Naive B cell (primary cell): ENCODE measurements around the gene MPZL3. TPM values are rescaled to one million over a fixed set of nuclear protein-coding genes. Genes with fewer than 3 reads are reported as not detected.
A peak's percentile ranks its signal among the peaks of the same experiment; 100 is the strongest.

Experiments used
- ATAC-seq, 2 donors: fragments of 150-1000 bp; cut with Tn5 transposase; 2 replicates each; pipeline ENCODE4 v1.10.0; 2021; ENCODE audit warnings: low read depth in 2 of 2, mild to moderate bottlenecking in 2 of 2, moderate library complexity in 2 of 2
- DNase-seq: peaks from one replicate; pipeline ENCODE4 v3.0.0; 2022
- H3K27ac Mint-ChIP-seq, 6 donors: one replicate each; pipeline ENCODE4 v1.8.0; 2020 to 2022; ENCODE audit warnings: mild to moderate bottlenecking in 6 of 6, mixed read lengths in 6 of 6, moderate library complexity in 5 of 6, inconsistent platforms in 2 of 6
- H3K27me3 Mint-ChIP-seq, 3 donors: one replicate each; pipeline ENCODE4 v1.8.0; 2021 to 2022; ENCODE audit warnings: mixed read lengths in 3 of 3, mild to moderate bottlenecking in 1 of 3
- H3K36me3 Mint-ChIP-seq, 2 donors: one replicate each; pipeline ENCODE4 v1.8.0; 2020 to 2022; ENCODE audit warnings: mixed read lengths in 2 of 2, inconsistent platforms in 1 of 2, mild to moderate bottlenecking in 1 of 2
- H3K4me1 Mint-ChIP-seq, 3 donors: one replicate each; pipeline ENCODE4 v1.8.0; 2020 to 2022; ENCODE audit warnings: mixed read lengths in 3 of 3, inconsistent platforms in 1 of 3, mild to moderate bottlenecking in 1 of 3, moderate library complexity in 1 of 3
- H3K4me3 Mint-ChIP-seq, 8 donors: one replicate each; pipeline ENCODE4 v1.8.0; 2020 to 2022; ENCODE audit warnings: mild to moderate bottlenecking in 8 of 8, mixed read lengths in 8 of 8, moderate library complexity in 8 of 8, inconsistent platforms in 2 of 8
- H3K9me3 Mint-ChIP-seq, 7 donors: one replicate each; pipeline ENCODE4 v1.8.0; 2020 to 2022; ENCODE audit warnings: mixed read lengths in 7 of 7, mild to moderate bottlenecking in 5 of 7, inconsistent platforms in 2 of 7, moderate library complexity in 1 of 7
- polyA plus RNA-seq, 6 donors: library from polyadenylated mRNA; unstranded; fragments of 300-500 nt; fragmentation: Illumina TruSeq; gene quantifications; one replicate each; pipeline ENCODE4 v1.2.3, GENCODE V29; 2021; ENCODE audit warnings: low read depth in 6 of 6

The MPZL3 gene
- polyA plus RNA-seq, 6 donors from 2014 or later = 0.89 to 3.2 (median 1.5) TPM

- Mint-ChIP-seq H3K4me3 (peak overlapping the region in 2 of 8 donors; percentile 58 to 81), H3K36me3 (no peaks in the 10 kb centered on the region), H3K4me1 (peaks cover 33 to 49% (median 44%) of the 10 kb centered on the region in 3 donors), H3K27ac (peak overlapping the region in 1 of 6 donors; percentile 17), H3K9me3 (no peaks in the 10 kb centered on the region), H3K27me3 (peaks cover 17 to 39% (median 24%) of the 10 kb centered on the region in 3 donors)
- DNase-seq (no peak), ATAC-seq (no peak)
These were observed 28.6 kb downstream of the MPZL3 start for GRCh38 chr11:118223570-118223969.

GRCh38 chr11:118222437-118222836, 29.7 kb downstream of the MPZL3 start:
- H3K27me3 Mint-ChIP-seq = peaks cover 23 to 39% (median 35%) of the 10 kb centered on the region in 3 donors
- no peak overlapping the region for H3K27ac Mint-ChIP-seq
- H3K9me3 Mint-ChIP-seq = no peaks in the 10 kb centered on the region
- no peak for ATAC-seq
- H3K4me3 Mint-ChIP-seq = no peak overlapping the region
- no peak for DNase-seq
- H3K4me1 Mint-ChIP-seq = peaks cover 28 to 38% (median 38%) of the 10 kb centered on the region in 3 donors
- no peaks in the 10 kb centered on the region for H3K36me3 Mint-ChIP-seq

- Mint-ChIP-seq H3K27ac (no peak overlapping the region), H3K36me3 (no peaks in the 10 kb centered on the region), H3K4me3 (no peak overlapping the region), H3K9me3 (no peaks in the 10 kb centered on the region), H3K27me3 (peaks cover 23 to 39% (median 35%) of the 10 kb centered on the region in 3 donors), H3K4me1 (peaks cover 21 to 30% (median 29%) of the 10 kb centered on the region in 3 donors)
- ATAC-seq = no peak
- no peak for DNase-seq
These were observed 30.7 kb downstream of the MPZL3 start for GRCh38 chr11:118221419-118221818.

GRCh38 chr11:118219732-118220131, 32.4 kb downstream of the MPZL3 start:
- Mint-ChIP-seq H3K4me1 (peaks cover 20 to 31% (median 27%) of the 10 kb centered on the region in 3 donors), H3K36me3 (no peaks in the 10 kb centered on the region), H3K9me3 (no peaks in the 10 kb centered on the region), H3K4me3 (no peak overlapping the region), H3K27me3 (peaks cover 23 to 42% (median 35%) of the 10 kb centered on the region in 3 donors), H3K27ac (no peak overlapping the region)
- DNase-seq = no peak
- ATAC-seq = no peak

GRCh38 chr11:118219244-118219643, 32.9 kb downstream of the MPZL3 start:
- Mint-ChIP-seq H3K4me3 (no peak overlapping the region), H3K9me3 (no peaks in the 10 kb centered on the region), H3K4me1 (peaks cover 20 to 31% (median 27%) of the 10 kb centered on the region in 3 donors), H3K27me3 (peaks cover 23 to 43% (median 35%) of the 10 kb centered on the region in 3 donors), H3K27ac (no peak overlapping the region), H3K36me3 (no peaks in the 10 kb centered on the region)
- no peak for DNase-seq
- no peak for ATAC-seq

GRCh38 chr11:118217575-118217974, 34.6 kb downstream of the MPZL3 start:
- peaks cover 27 to 39% (median 36%) of the 10 kb centered on the region in 3 donors for H3K4me1 Mint-ChIP-seq
- H3K9me3 Mint-ChIP-seq = no peaks in the 10 kb centered on the region
- H3K27ac Mint-ChIP-seq = no peak overlapping the region
- peaks cover 30 to 35% (median 33%) of the 10 kb centered on the region in 3 donors for H3K27me3 Mint-ChIP-seq
- DNase-seq = no peak
- ATAC-seq = no peak
- H3K36me3 Mint-ChIP-seq = no peaks in the 10 kb centered on the region
- no peak overlapping the region for H3K4me3 Mint-ChIP-seq

GRCh38 chr11:118216621-118217481, 35.3 kb downstream of the MPZL3 start:
- ATAC-seq (no peak), DNase-seq (no peak)
- no peaks in the 10 kb centered on the region for H3K36me3 Mint-ChIP-seq
- no peaks in the 10 kb centered on the region for H3K9me3 Mint-ChIP-seq
- H3K27ac Mint-ChIP-seq = no peak overlapping the region
- peaks cover 33 to 47% (median 44%) of the 10 kb centered on the region in 3 donors for H3K4me1 Mint-ChIP-seq
- no peak overlapping the region for H3K4me3 Mint-ChIP-seq
- H3K27me3 Mint-ChIP-seq = peaks cover 27 to 39% (median 31%) of the 10 kb centered on the region in 3 donors

- no peak overlapping the region for H3K27ac Mint-ChIP-seq
- no peaks in the 10 kb centered on the region for H3K36me3 Mint-ChIP-seq
- peaks cover 35 to 51% (median 47%) of the 10 kb centered on the region in 3 donors for H3K4me1 Mint-ChIP-seq
- DNase-seq = no peak
- peak overlapping the region in 5 of 8 donors; percentile 36 to 84 (median 57) for H3K4me3 Mint-ChIP-seq
- no peaks in the 10 kb centered on the region for H3K9me3 Mint-ChIP-seq
- ATAC-seq = no peak
- H3K27me3 Mint-ChIP-seq = peaks cover 22 to 47% (median 31%) of the 10 kb centered on the region in 3 donors
These were observed 36.4 kb downstream of the MPZL3 start for GRCh38 chr11:118215765-118216164.

- no peaks in the 10 kb centered on the region for H3K9me3 Mint-ChIP-seq
- DNase-seq (no peak), ATAC-seq (peak; percentile 33)
- H3K27me3 Mint-ChIP-seq = peaks cover 19 to 46% (median 30%) of the 10 kb centered on the region in 3 donors
- H3K36me3 Mint-ChIP-seq = no peaks in the 10 kb centered on the region
- peak overlapping the region in 2 of 6 donors; percentile 36 to 62 for H3K27ac Mint-ChIP-seq
- peak overlapping the region in 7 of 8 donors; percentile 12 to 84 (median 58) for H3K4me3 Mint-ChIP-seq
- peaks cover 35 to 51% (median 47%) of the 10 kb centered on the region in 3 donors for H3K4me1 Mint-ChIP-seq
These were observed 36.9 kb downstream of the MPZL3 start for GRCh38 chr11:118215262-118215661.

GRCh38 chr11:118214210-118214914, 37.8 kb downstream of the MPZL3 start:
- Mint-ChIP-seq H3K36me3 (no peaks in the 10 kb centered on the region), H3K9me3 (no peaks in the 10 kb centered on the region), H3K27me3 (peaks cover 11 to 41% (median 22%) of the 10 kb centered on the region in 3 donors), H3K4me1 (peaks cover 35 to 51% (median 45%) of the 10 kb centered on the region in 3 donors), H3K4me3 (peak overlapping the region; percentile 3 to 84 (median 62)), H3K27ac (peak overlapping the region in 4 of 6 donors; percentile 8 to 62 (median 55))
- ATAC-seq (peak; percentile 87 to 88), DNase-seq (peak; percentile 46)

GRCh38 chr11:118213781-118214180, 38.4 kb downstream of the MPZL3 start:
- peaks cover 35 to 51% (median 45%) of the 10 kb centered on the region in 3 donors for H3K4me1 Mint-ChIP-seq
- H3K4me3 Mint-ChIP-seq = peak overlapping the region in 7 of 8 donors; percentile 36 to 84 (median 63)
- DNase-seq = no peak
- peak overlapping the region in 2 of 6 donors; percentile 8 to 62 for H3K27ac Mint-ChIP-seq
- H3K27me3 Mint-ChIP-seq = peaks cover 5 to 35% (median 16%) of the 10 kb centered on the region in 3 donors
- no peaks in the 10 kb centered on the region for H3K36me3 Mint-ChIP-seq
- ATAC-seq = no peak
- no peaks in the 10 kb centered on the region for H3K9me3 Mint-ChIP-seq

- peak overlapping the region in 3 of 6 donors; percentile 18 to 44 (median 35) for H3K27ac Mint-ChIP-seq
- H3K9me3 Mint-ChIP-seq = no peaks in the 10 kb centered on the region
- peaks cover 4 to 30% (median 14%) of the 10 kb centered on the region in 3 donors for H3K27me3 Mint-ChIP-seq
- peaks cover 35 to 49% (median 45%) of the 10 kb centered on the region in 3 donors for H3K4me1 Mint-ChIP-seq
- no peak for DNase-seq
- H3K36me3 Mint-ChIP-seq = no peaks in the 10 kb centered on the region
- ATAC-seq = no peak
- H3K4me3 Mint-ChIP-seq = peak overlapping the region in 3 of 8 donors; percentile 20 to 80 (median 36)
These were observed 39.0 kb downstream of the MPZL3 start for GRCh38 chr11:118213201-118213600.

- Mint-ChIP-seq H3K4me1 (peaks cover 35 to 46% (median 45%) of the 10 kb centered on the region in 3 donors), H3K36me3 (no peaks in the 10 kb centered on the region), H3K27ac (peak overlapping the region in 3 of 6 donors; percentile 44 to 84 (median 47)), H3K27me3 (peaks cover 4 to 30% (median 14%) of the 10 kb centered on the region in 3 donors), H3K4me3 (peak overlapping the region in 1 of 8 donors; percentile 25), H3K9me3 (no peaks in the 10 kb centered on the region)
- ATAC-seq = no peak
- DNase-seq = no peak
These were observed 39.4 kb downstream of the MPZL3 start for GRCh38 chr11:118212781-118213191.
